Measurements from ENCODE around the gene GSC2. TPM values are rescaled to one million over a fixed set of nuclear protein-coding genes. Genes with fewer than 3 reads are reported as not detected.

GSC2 gene
- total RNA-seq, 6 experiments from 2014 or later = not detected

- TF ChIP-seq CTCF (IDR thresholded peaks at IDR 0.05) (no peak), POLR2A (IDR thresholded peaks at IDR 0.05) (no peak)
- intact Hi-C loops (cut with DNase I) = no loop called here
- ATAC-seq = no peak
- WGBS (ENCODE audit: insufficient coverage, low coverage, low lambda C conversion rate, missing lambda C conversion rate) = 96% methylated on average over 3 of the region's 19 CpGs
- Histone ChIP-seq H3K4me3 (no peak overlapping the region), H3K9me3 (no peaks in the 10 kb centered on the region), H3K27me3 (no peaks in the 10 kb centered on the region), H3K36me3 (no peaks in the 10 kb centered on the region), H3K27ac (no peak overlapping the region), H3K4me1 (peaks cover 0 to 4% (median 0%) of the 10 kb centered on the region in 4 donors)
- DNase-seq = no peak
Observed at GRCh38 chr22:19126309-19127273, 23.5 kb downstream of the GSC2 start.

GRCh38 chr22:19125474-19126308 lies 24.4 kb downstream of the GSC2 start:
- DNase-seq (no peak), ATAC-seq (no peak)
- Histone ChIP-seq H3K4me3 (no peak overlapping the region), H3K9me3 (no peaks in the 10 kb centered on the region), H3K27ac (no peak overlapping the region), H3K27me3 (no peaks in the 10 kb centered on the region), H3K4me1 (peaks cover 0 to 11% (median 3%) of the 10 kb centered on the region in 4 donors), H3K36me3 (no peaks in the 10 kb centered on the region)
- 71% methylated on average over 18 of the region's 21 CpGs for WGBS (ENCODE audit: insufficient coverage, low coverage, low lambda C conversion rate, missing lambda C conversion rate)
- intact Hi-C loops (cut with DNase I) = no loop called here
- TF ChIP-seq CTCF (IDR thresholded peaks at IDR 0.05) (no peak), POLR2A (IDR thresholded peaks at IDR 0.05) (no peak)

GRCh38 chr22:19125011-19125410 lies 25.1 kb downstream of the GSC2 start:
- no peak for TF ChIP-seq POLR2A (IDR thresholded peaks at IDR 0.05)
- TF ChIP-seq CTCF (IDR thresholded peaks at IDR 0.05) = no peak

GRCh38 chr22:19124377-19124776 lies 25.7 kb downstream of the GSC2 start:
- ATAC-seq = no peak
- H3K36me3 ChIP-seq = no peaks in the 10 kb centered on the region
- peaks cover 0 to 18% (median 4%) of the 10 kb centered on the region in 4 donors for H3K4me1 ChIP-seq
- no peak overlapping the region for H3K27ac ChIP-seq
- TF ChIP-seq POLR2A (IDR thresholded peaks at IDR 0.05) (no peak), CTCF (IDR thresholded peaks at IDR 0.05) (no peak)
- DNase-seq = no peak
- intact Hi-C loops (cut with DNase I) = no loop called here
- H3K27me3 ChIP-seq = no peaks in the 10 kb centered on the region
- no peak overlapping the region for H3K4me3 ChIP-seq
- H3K9me3 ChIP-seq = no peaks in the 10 kb centered on the region
- 29% methylated on average over 1 of the region's 4 CpGs for WGBS (ENCODE audit: insufficient coverage, low coverage, low lambda C conversion rate, missing lambda C conversion rate)

More at GRCh38 chr22:19125011-19125410, 25.1 kb downstream of the GSC2 start:
- H3K27ac ChIP-seq = no peak overlapping the region
- no peak overlapping the region for H3K4me3 ChIP-seq
- 93% methylated on average over 3 of the region's 11 CpGs for whole genome bisulfite sequencing (ENCODE audit: insufficient coverage, low coverage, low lambda C conversion rate, missing lambda C conversion rate)
- H3K36me3 ChIP-seq = no peaks in the 10 kb centered on the region
- no peak for ATAC-seq
- no peaks in the 10 kb centered on the region for H3K9me3 ChIP-seq
- no peak for DNase-seq
- intact Hi-C loops (cut with DNase I) = no loop called here
- peaks cover 0 to 18% (median 4%) of the 10 kb centered on the region in 4 donors for H3K4me1 ChIP-seq
- no peaks in the 10 kb centered on the region for H3K27me3 ChIP-seq

Measured in right lobe of liver (tissue), 6 donors.